GM19438 (cell line): Measurements from ENCODE around the gene SULF2.

Source experiments
- ATAC-seq: cut with Tn5 transposase; IDR thresholded peaks from one replicate; pipeline ENCODE4 v1.9.1; 2021; ENCODE audit warnings: low read depth; ENCODE audit not compliant: unreplicated experiment

The SULF2 gene

GRCh38 chr20:47719625-47720024 is 65.7 kb downstream of the SULF2 start:
- no peak for ATAC-seq

- no peak for ATAC-seq
These were observed 66.1 kb downstream of the SULF2 start for GRCh38 chr20:47719211-47719610.

GRCh38 chr20:47718398-47718797 is 66.9 kb downstream of the SULF2 start:
- no peak for ATAC-seq

- no peak for ATAC-seq
These were observed 67.9 kb downstream of the SULF2 start for GRCh38 chr20:47717421-47717820.

- no peak for ATAC-seq
These were observed 71.3 kb downstream of the SULF2 start for GRCh38 chr20:47713878-47714450.

GRCh38 chr20:47713163-47713562 is 72.1 kb downstream of the SULF2 start:
- no peak for ATAC-seq

- ATAC-seq = no peak
These were observed 74.1 kb downstream of the SULF2 start for GRCh38 chr20:47711046-47711752.

DNA sequence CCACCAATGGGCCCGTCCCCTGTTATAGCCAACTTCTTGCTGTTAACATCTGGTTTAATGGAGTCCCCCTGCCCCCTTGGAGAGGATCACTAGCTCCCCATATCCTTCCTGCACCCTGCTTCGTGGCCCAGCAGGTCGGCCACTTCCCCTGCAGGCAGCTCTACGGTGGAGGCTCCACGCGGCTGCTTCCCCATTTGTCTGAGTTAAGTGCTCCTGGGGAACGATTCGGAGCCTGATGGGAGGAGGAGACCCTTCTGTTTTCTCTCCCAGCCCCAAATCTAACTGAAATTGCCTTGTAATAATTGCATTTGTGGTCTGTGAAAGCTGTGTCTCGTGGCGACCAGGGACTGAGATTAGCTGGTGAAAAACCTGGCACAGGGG is 74.6 kb downstream of the SULF2 start:
- ATAC-seq = no peak

DNA sequence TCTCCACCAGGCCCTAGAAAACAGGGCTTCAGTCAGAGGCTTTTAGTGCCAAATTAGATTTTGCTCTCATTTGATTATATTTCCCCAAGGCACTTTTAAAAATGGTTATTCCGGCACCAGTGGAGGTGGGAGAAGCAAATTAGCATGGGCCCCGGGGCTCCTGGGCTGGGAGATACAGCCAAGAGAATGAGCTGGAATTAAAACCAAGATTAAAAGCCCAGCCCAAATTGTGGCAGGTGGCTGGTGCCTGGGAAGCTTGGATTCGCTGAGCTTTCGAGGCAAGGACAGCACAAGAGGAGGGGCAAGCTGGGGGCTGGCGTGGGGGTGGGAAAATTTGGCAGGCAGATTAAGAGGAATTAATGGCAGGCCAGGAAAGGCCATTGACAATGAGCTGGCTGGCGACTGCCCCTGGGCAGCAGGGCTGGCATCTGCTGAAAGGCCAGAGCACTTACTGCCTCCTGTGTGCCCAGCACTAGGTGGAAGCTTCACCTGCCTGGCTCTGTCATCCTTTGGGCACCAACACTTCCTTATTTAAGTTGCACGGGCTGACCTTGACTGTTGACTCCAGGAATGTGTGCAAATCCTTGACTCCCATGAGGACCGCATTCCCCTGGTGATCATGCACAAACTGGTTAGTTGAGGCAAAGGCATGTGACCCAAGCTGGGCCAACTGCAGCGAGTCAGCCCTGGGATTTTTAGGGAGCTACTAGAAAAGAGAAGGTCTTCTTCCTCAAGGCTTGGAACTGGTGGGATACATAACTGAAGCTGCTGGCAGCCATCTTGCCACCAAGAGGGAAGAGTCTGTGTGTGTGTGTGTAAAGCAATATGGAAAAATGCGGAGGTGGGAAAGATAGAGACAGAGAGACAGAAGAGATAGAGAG is 76.1 kb downstream of the SULF2 start:
- ATAC-seq = no peak

DNA sequence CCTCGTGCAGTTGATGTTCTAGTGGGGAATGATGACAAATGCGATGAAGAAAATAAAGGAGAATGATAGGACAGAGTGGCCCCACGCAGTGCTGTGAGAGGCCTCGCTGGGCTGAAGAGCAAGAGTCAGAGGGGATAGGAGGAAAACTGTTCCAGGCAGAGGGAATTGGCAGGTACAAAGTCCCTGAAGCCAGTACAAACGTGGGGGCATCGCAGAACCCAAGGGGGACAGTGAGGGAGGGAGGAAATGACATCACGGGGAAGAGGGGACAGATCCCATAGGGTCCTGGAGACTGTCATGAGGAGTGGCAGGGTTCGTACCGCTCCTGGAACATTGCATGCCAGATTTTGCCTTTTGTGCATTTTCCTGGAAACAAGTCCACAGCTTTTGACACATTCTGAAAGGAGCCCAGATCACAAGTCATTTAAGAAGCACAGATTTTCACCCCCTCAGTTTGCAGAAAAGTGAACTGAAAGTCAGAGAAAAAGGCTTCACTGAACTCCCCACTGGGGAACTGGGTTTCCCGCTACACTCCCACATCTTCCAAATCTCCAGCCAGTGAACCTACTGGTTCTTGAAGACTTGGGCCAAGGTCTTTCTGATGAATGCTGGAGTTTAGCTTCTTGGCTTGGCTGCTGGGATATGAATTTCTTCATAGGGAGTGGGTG is 77.0 kb downstream of the SULF2 start:
- ATAC-seq = no peak

DNA sequence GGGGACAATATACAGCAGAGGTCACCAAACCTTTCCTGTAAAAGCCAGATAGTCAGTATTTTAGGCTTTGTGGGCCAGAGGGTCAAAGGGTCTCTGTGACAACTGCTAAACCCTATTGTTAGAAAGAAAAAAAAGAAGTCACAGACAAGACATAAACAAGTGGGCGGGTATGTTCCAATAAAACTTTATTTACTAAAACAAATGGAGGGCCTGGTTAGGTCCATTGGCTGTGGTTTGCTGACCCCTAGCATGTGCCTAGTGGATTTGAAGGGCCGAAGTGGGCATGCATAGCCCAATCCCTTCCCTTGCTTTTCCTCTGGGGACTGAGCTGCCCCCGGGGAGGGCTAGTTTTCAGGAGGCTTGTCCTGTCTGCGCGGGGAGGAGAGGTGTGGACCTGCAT is 78.9 kb downstream of the SULF2 start:
- no peak for ATAC-seq

DNA sequence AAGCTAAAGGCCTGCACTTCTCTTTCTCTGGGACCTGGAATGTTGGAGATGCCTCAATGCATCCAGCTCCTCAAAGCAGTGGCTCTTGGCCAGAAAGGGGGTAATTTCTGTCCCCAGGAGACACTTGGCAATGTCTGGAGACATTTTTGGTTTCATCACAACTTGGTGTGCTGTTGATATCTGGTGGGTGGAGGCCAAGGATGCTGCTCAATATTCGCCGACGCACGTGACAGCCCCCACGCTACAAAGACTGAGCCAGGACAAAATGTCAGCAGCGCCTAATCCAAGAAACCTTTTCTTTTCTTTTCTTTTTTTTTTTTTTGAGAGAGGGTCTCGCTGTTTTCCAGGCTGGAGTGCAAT is 79.8 kb downstream of the SULF2 start:
- no peak for ATAC-seq

GRCh38 chr20:47704746-47705496 is 80.4 kb downstream of the SULF2 start:
- ATAC-seq = no peak

GRCh38 chr20:47703748-47704147 is 81.5 kb downstream of the SULF2 start:
- no peak for ATAC-seq

- no peak for ATAC-seq
These were observed 83.7 kb downstream of the SULF2 start for GRCh38 chr20:47701612-47702011.

DNA sequence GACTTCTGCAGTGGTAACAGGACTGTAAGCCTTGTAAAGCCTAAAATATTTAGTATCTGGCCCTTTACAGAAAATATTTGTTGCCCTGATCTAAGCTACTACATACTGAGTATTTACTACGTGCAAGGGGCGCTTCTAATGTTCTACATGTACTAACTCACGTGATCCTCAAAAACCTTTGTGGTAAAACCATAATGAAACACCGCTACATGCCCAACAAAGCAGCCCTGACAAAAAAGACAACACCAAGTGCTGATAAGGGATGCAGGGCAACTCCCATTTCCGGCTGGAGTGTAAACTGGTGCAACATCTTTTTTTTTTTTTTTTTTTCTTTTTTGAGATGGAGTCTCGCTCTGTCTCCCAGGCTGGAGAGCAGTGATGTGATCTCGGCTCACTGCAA is 85.0 kb downstream of the SULF2 start:
- ATAC-seq = no peak

- ATAC-seq = no peak
These were observed 85.5 kb downstream of the SULF2 start for GRCh38 chr20:47699818-47700217.

DNA sequence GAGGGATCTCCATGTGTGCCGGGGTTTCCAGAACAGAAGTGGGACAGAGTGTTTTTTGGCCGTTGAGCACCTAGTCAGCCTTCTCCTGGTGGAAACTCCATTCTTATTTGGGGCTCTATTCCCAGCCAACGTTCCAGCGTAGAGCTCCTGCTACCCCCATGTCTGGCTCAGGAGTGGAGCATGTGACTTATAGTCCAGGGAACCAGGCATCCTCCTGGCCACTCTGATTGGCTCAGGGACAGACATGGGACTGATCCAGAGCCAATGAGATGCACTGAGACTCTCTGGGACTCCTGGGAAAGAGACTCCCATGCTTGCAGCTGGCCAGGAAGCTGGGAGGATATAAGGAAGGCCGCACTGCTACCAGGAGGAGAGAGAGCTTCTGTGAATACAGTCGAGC is 87.1 kb downstream of the SULF2 start:
- ATAC-seq = no peak

DNA sequence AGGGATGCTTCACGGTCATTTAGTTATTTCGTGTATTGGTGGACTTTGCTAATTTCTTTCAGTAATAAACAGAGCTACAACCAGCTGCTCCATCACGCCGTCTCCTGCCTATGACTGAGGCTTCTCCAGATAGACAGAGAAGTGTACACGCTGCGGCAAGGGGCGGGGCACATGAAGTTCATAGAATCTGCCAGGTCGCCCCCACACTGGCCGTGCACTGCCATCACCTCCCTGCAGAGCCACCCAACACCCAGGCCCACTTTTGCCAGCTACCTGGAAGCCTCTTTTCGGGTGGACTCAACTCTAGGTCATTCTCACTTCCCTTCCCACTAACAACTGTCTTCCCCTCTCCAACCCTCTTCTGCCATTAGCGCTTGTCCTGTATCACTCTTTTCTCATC is 88.4 kb downstream of the SULF2 start:
- no peak for ATAC-seq

GRCh38 chr20:47694021-47694818 is 91.1 kb downstream of the SULF2 start:
- no peak for ATAC-seq
